NOMO-1 treated with dmso at 0.1 percent for 144 hours (cell line): ENCODE data around the gene HELT.
A peak's percentile ranks its signal among the peaks of the same experiment; 100 is the strongest.
"Not testable (repeated sequence)": the region's sequence is repeated elsewhere in the genome, so short reads cannot be mapped to it uniquely, and the experiment has no call there.

Source experiments
- DNase-seq: peaks from one replicate; lab custom pipeline; 2025; ENCODE audit not compliant: unreplicated experiment; lab: John Stamatoyannopoulos, UW

HELT gene, protein sequence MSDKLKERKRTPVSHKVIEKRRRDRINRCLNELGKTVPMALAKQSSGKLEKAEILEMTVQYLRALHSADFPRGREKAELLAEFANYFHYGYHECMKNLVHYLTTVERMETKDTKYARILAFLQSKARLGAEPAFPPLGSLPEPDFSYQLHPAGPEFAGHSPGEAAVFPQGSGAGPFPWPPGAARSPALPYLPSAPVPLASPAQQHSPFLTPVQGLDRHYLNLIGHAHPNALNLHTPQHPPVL

GRCh38 chr4:185017964-185018772 lies at the start of gene HELT:
TSS of gene HELT (plus strand) at chr4:185018490. CDS start at chr4:185018929, 439 bp downstream.
- DNase-seq, result no peak

GRCh38 chr4:184968784-184969201 lies 49.5 kb upstream of the HELT start:
- DNase-seq, result no peak

DNA sequence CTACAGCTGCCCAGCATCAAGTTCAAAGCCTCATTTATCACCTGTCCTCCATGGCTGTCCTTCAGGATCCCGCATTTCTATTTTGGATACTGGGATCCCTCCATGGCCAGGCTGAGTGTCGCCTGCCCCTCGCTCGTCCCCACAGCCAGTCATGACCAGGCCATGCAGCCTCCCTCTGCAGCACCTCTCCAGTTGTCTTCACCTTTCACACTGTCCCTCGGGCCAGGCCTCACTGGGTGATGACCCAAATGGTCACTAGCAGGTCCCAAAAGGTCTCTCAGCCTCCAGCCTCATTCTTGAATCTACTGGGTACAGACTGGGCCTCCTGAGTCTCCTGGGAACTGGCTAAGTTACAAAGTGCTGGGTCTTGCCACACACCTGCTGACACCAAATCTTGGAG lies 48.7 kb upstream of the HELT start:
- no peak for DNase-seq

DNA sequence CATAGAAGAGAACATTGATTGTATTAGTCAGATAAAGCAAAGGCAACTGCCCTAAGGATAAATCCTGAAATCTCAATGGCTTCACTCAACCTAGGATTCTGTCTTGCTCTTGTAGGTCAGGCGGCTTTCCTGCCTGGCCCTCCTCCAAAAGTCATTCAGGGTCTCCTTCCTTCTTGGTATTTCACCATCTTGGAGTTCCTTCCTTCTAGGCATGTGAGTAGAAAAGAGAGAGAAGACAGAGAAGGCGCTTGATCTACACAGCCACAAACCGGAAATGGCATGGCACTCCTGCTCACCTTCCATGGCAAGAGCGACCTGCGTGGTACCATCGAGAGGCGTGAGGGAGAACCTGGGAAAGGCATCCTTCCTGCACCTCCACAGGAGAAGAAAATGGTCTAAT lies 45.3 kb upstream of the HELT start:
- no peak for DNase-seq

- not testable (repeated sequence) for DNase-seq
Observed at GRCh38 chr4:184976348-184976747, 41.9 kb upstream of the HELT start.

DNA sequence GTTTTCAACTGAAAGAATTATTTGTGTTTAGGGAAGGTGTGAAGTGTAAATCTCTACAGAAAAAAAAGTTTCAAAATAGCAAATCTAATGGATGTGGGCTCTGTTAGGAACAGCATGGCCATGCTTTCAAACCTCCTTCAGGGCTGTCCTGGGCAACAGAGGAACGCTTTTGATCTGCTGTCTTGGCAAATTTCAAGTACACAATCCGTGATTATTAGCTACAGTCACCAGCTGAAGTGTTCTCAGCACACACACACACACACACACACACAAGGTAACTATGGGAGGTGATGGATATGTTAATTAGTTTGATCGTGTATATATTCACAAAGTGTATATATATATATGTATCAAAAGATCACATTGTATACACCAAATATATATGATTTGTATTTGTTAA lies 40.5 kb upstream of the HELT start:
- no peak for DNase-seq

DNA sequence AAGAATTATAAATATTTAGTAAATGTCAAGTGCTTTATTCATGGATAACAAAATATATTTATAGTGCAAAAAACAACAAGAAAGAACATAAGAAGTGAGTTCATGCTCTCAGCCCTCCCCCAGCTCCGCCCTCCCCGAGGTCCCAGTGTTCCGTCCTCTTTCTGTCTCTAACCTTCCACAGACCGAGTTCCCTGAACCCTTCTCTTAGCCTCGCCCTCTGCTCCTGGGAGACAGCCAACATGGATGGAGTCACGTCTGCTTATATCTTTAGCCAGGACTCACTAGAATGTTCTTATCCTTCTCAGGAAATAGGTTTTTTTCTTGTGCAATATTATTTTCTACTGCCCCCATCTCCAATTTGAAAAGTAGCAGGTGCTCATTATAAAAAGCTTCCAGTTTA lies 40.1 kb upstream of the HELT start:
- no peak for DNase-seq

DNA sequence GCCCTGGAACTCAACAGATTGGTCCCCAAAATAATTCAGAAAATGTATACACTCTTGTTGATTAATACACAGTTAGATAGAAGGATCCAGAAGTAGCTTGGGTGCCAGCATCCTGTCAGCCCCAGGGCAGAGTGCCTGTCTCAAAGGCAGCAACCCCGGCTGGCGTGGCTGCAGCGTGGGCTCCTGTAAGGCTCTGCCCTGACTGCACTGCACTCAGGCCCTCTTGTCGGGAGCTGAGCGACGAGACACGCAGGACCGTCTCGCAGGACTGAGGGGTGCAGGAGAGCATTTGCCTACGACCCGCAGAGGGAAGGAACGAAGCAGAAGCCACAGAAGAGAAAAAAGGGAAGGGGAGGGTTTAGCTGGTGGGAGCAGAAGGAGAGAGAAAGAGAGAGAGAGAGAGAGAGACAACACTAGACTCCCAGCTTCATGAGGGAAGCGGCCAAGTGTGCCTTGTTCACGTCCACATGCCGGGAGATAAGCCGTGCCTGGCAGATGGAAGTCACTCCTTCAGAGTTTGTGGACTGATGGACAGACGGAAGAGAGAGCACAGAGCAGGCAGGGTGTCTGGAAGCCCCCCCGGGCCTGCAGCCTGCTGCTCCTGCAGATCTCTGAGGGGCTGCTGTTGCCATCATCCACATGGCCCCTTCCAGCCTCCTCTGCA lies 38.7 kb upstream of the HELT start:
- no peak for DNase-seq

DNA sequence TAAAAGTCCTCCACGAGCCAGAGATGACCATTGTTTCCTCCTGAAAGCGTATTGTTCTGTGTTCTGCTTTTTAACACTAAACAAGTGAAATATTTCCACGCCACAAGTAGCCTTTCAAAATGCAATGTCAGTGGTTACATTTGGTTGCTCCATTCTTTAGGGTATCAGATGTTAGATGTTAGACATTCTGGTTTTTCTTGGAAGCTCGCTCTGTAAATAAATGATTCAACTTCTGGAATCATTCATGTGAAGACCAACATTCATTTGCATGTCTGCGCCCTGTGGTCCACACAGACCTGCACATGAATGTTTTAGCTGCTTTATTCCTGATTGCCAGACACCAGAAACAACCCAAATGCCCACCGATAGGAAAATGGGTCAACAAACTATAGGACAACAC lies 38.0 kb upstream of the HELT start:
- no peak for DNase-seq

DNA sequence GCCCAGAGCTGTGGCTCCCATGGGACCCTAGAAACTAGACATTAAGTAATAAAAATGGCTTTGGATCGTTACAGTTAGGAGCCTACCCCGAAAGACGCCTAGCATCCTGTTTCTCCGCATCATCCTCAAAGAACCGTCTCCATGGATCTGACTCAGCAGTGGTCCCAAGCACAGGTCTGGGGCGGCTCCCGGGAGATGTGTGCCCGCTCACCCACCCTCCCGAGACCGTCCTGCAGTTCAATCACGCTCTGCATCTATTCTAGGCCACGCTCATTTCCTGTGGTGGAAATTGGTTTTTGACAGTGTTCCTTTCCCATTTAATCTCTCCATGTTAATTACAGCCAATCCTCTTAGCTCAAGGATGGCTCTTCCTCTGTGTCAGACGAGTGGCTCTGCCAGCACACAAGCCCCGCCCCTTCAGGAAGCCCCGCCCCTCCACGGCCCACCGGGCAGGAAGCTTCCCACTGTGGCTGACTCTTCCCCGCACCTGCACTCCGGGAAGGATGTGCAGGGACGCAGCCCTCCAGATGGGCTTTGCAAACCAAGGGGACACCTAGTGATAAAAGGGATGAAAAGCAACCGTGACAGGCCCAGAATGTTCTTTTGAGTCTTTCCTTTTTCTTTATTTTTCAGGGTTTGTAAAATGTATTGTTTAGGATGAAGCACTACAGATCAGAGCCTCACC lies 34.5 kb upstream of the HELT start:
- DNase-seq, result peak; percentile 28

GRCh38 chr4:184987493-184988031 lies 30.7 kb upstream of the HELT start:
- no peak for DNase-seq

- DNase-seq, result no peak
Observed at GRCh38 chr4:184988611-184989010, 29.7 kb upstream of the HELT start.

GRCh38 chr4:184989283-184989682 lies 29.0 kb upstream of the HELT start:
- DNase-seq, result not testable (repeated sequence)

DNA sequence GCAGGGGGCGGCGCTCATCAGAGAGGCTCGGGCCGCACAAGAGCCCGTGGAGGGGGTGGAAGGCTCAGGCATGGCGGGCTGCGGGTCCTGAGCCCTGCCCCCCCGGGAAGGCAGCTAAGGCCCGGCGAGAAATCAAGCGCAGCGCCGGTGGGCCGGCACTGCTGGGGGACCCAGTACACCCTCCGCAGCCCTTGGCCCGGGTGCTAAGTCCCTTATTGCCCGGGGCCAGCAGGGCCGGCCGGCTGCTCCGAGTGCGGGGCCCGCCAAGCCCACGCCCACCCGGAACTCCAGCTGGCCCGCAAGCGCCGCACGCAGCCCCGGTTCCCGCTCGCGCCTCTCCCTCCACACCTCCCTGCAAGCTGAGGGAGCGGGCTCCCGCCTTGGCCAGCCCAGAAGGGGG lies 28.2 kb upstream of the HELT start:
- not testable (repeated sequence) for DNase-seq

- no peak for DNase-seq
Observed at GRCh38 chr4:184991860-184992259, 26.4 kb upstream of the HELT start.

GRCh38 chr4:184992422-184992821 lies 25.9 kb upstream of the HELT start:
- DNase-seq, result no peak

DNA sequence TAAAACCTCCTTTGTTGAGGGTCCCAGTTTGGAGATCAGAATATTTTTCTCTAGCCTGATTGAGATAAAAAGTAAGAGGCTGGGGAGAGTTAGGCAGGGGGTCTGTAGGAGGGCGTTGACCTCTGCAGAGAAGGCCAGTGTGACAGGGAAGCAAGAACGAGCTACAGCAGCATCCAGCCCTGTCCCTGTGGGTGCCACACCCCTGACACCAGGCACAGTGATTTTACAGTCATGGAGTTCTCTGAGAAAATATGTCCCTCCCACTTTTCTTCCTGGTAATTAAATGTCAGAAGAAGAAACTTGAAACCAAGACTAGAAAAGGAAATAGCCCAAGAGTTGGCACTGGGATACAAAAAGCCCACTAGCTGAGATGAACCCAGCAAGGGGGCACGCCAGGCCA lies 25.0 kb upstream of the HELT start:
- DNase-seq, result no peak

DNA sequence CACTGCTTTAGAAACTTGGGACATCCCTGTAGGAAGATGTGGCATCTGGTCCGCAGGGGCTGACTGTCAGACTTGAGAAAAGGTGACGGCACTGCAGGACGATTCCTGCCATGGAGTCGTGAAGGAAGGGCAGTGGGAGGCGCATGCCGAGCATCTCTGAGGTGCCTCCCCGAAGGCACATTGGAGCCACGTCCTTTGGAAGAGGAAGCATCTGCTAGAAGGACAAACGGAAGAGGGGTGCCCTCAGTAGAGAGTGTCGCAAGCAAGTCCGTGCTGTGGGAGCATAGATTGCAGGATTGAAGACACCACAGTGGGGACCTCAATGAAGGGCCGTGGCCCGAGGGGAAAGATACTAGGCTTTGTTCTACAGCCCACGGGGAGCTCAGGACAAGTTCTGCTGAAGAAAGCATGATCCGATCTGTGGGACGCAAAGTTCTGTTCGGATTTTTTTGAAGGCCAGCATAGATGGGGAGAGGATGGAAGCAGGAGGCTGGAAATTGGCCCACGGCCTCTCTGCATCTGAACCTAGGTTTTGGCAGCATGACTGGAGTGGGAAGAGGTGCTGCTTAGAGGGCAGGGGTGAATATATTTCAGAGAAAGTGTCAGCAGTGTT lies 24.2 kb upstream of the HELT start:
- no peak for DNase-seq

DNA sequence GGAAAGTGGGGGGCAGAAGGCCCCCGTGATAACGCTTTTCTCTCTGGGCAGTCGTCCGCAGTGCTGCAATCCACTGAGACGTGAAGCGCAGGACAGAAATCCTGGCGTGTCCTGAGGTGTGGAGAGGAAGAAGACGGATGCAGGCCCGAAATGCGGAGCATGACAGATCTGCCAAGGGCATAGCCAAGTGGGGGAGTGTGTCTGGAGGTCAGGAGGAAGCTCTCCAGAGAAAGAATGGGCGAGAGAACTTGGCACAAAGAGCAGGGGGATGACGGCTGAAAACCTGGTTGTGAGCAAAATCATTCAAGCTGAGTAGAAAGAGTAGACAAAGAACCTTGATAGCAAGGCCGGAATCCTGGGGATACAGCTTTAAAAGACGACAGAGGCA lies 23.7 kb upstream of the HELT start:
- DNase-seq, result no peak

DNA sequence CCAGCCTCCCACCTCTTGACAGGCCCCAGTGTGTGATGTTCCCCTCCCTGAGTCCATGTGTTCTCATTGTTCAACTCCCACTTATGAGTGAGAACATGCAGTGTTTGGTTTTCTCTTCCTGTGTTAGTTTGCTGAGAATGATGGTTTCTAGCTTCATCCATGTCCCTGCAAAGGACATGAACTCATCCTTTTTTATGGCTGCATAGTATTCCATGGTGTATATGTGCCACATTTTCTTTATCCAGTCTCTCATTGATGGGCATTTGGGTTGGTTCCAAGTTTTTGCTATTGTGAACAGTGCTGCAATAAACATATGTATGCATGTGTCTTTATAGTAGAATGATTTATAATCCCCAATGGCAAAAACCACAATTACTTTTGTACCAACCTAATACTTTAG lies 20.6 kb upstream of the HELT start:
- not testable (repeated sequence) for DNase-seq

DNA sequence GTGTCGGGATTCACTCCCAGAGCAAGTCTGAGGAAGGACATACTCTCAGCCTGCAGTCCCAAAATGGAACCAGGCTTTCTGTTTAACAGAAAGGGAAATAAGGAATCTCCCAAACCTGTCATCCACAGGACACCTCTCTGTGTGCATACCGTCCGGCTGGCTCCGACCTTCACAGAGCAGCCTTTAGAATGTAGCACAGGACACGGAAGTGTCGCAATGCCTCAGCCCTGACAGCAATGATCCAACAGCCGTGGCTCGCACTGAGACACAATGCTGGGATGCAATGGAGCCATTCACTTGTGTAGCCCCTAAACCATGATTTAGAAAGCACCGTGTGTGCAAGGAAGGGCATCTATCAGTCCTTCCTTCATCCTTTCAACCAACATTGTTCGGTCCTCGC lies 15.5 kb upstream of the HELT start:
- peak; percentile 29 for DNase-seq
